Endodermal cell (in vitro differentiated cells): ENCODE data around the gene TGM4. TPM values are rescaled to one million over a fixed set of nuclear protein-coding genes. Genes with fewer than 3 reads are reported as not detected.

ENCODE experiments used
- DNase-seq: peaks from one replicate; pipeline ENCODE4 v3.0.0-alpha.2; 2017
- H3K27ac ChIP-seq: 2 replicates; pipeline ENCODE4 v1.5.1; 2013; ENCODE audit warnings: mild to moderate bottlenecking, low read depth, low read length, moderate library complexity
- H3K27me3 ChIP-seq: 2 replicates; pipeline ENCODE4 v1.6.1; 2013; ENCODE audit warnings: mild to moderate bottlenecking, low read length, moderate library complexity; ENCODE audit not compliant: insufficient read depth, control insufficient read depth, poor library complexity, severe bottlenecking
- H3K36me3 ChIP-seq: 2 replicates; pipeline ENCODE4 v1.7.0; 2013; ENCODE audit warnings: mild to moderate bottlenecking, low read length, moderate library complexity; ENCODE audit not compliant: control insufficient read depth, insufficient read depth
- H3K4me1 ChIP-seq: one replicate; pipeline ENCODE4 v1.7.0; 2013; ENCODE audit warnings: low read length; ENCODE audit not compliant: control insufficient read depth, insufficient read depth
- H3K4me3 ChIP-seq: 2 replicates; pipeline ENCODE4 v1.5.1; 2013; ENCODE audit warnings: mild to moderate bottlenecking, low read length, moderate library complexity
- H3K9ac ChIP-seq: 2 replicates; pipeline ENCODE4 v1.6.1; 2013; ENCODE audit warnings: mild to moderate bottlenecking, low read length, moderate library complexity; ENCODE audit not compliant: poor library complexity, severe bottlenecking; ENCODE audit errors: extremely low read depth
- H3K9me3 ChIP-seq: 2 replicates; pipeline ENCODE4 v1.6.1; 2013; ENCODE audit warnings: mild to moderate bottlenecking, low read length, moderate library complexity; ENCODE audit not compliant: control insufficient read depth
- H3K27ac Mint-ChIP-seq: 2 replicates; pipeline ENCODE4 v1.8.0; 2020; ENCODE audit warnings: mixed read lengths
- H3K27me3 Mint-ChIP-seq: 2 replicates; pipeline ENCODE4 v1.8.0; 2021; ENCODE audit warnings: mild to moderate bottlenecking, mixed read lengths; ENCODE audit not compliant: insufficient read depth
- H3K36me3 Mint-ChIP-seq: 2 replicates; pipeline ENCODE4 v1.8.0; 2020; ENCODE audit warnings: low read depth, mixed read lengths
- H3K4me1 Mint-ChIP-seq: 2 replicates; pipeline ENCODE4 v1.8.0; 2020; ENCODE audit warnings: mixed read lengths
- H3K4me3 Mint-ChIP-seq: 2 replicates; pipeline ENCODE4 v1.8.0; 2020; ENCODE audit warnings: mild to moderate bottlenecking, moderate library complexity, mixed read lengths
- H3K9me3 Mint-ChIP-seq: 2 replicates; pipeline ENCODE4 v1.8.0; 2020; ENCODE audit warnings: mild to moderate bottlenecking, mixed read lengths
- WGBS, 2 experiments: methylation state at CpG; one replicate each; pipeline versions ENCODE4 v1.1.5 to v1.1.7; 2013; ENCODE audit warnings: missing lambda C conversion rate in 2 of 2, mixed read lengths in 1 of 2; ENCODE audit not compliant: insufficient coverage in 1 of 2, insufficient read length in 1 of 2; 5-methylcytosine and 5-hydroxymethylcytosine counted together
- total RNA-seq, 2 donors: library from RNA; stranded (reverse); fragmentation: NEBNext Ultra II Directional in 1 of 2; extraction: Animal tissue kit (Norgen Biotek cat#: 25700) in 1 of 2; gene quantifications; 2 replicates in 1 of 2; 3 replicates in 1 of 2; pipeline ENCODE4 v1.2.1, GENCODE V29; 2021
- TF ChIP-seq, protein P1 (sequence below): fragments of 200-600 bp; sonication (generic); conservative IDR thresholded peaks from 2 replicates; pipeline ENCODE4 v1.5.0; 2021; ENCODE audit warnings: antibody characterized with exemption, mild to moderate bottlenecking

Gene TGM4
- total RNA-seq, 2 donors from 2014 or later: not detected

DNA sequence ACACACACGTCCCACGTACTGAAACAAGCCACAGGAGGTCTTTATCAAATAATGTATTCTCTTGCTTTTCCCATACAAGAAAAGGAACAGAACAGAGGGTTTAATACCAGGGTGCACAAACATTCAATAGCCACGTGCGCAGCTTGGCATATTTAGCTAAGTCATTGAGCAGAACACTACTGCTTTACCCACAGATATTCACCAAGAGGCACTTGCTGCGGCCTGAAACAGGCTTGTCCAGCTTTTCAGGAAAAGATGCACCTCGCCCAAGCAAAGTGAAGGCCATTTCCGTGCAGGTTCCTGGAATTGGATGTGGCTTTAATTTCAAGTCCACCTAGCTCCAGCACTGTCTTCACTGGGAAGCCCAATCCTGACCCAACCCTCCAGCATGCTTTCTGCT is 84.0 kb downstream of the TGM4 start:
- no peak for DNase-seq
- Mint-ChIP-seq H3K4me1 (peaks cover 3% of the 10 kb centered on the region), H3K9me3 (no peaks in the 10 kb centered on the region), H3K27me3 (no peaks in the 10 kb centered on the region), H3K27ac (no peak overlapping the region), H3K4me3 (no peak overlapping the region), H3K36me3 (peaks cover 15% of the 10 kb centered on the region)
- no peaks in the 10 kb centered on the region for H3K4me1 ChIP-seq
- no peak overlapping the region for H3K4me3 ChIP-seq
- peaks cover 26% of the 10 kb centered on the region for H3K36me3 ChIP-seq
- no peaks in the 10 kb centered on the region for H3K9me3 ChIP-seq
- no peak overlapping the region for H3K27ac ChIP-seq
- TF ChIP-seq, protein P1, sequence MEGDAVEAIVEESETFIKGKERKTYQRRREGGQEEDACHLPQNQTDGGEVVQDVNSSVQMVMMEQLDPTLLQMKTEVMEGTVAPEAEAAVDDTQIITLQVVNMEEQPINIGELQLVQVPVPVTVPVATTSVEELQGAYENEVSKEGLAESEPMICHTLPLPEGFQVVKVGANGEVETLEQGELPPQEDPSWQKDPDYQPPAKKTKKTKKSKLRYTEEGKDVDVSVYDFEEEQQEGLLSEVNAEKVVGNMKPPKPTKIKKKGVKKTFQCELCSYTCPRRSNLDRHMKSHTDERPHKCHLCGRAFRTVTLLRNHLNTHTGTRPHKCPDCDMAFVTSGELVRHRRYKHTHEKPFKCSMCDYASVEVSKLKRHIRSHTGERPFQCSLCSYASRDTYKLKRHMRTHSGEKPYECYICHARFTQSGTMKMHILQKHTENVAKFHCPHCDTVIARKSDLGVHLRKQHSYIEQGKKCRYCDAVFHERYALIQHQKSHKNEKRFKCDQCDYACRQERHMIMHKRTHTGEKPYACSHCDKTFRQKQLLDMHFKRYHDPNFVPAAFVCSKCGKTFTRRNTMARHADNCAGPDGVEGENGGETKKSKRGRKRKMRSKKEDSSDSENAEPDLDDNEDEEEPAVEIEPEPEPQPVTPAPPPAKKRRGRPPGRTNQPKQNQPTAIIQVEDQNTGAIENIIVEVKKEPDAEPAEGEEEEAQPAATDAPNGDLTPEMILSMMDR: no peak
- WGBS, 2 experiments: 92 to 94% methylated on average over 7 of the region's 7 CpGs
- no peaks in the 10 kb centered on the region for H3K27me3 ChIP-seq
- no peak overlapping the region for H3K9ac ChIP-seq

DNA sequence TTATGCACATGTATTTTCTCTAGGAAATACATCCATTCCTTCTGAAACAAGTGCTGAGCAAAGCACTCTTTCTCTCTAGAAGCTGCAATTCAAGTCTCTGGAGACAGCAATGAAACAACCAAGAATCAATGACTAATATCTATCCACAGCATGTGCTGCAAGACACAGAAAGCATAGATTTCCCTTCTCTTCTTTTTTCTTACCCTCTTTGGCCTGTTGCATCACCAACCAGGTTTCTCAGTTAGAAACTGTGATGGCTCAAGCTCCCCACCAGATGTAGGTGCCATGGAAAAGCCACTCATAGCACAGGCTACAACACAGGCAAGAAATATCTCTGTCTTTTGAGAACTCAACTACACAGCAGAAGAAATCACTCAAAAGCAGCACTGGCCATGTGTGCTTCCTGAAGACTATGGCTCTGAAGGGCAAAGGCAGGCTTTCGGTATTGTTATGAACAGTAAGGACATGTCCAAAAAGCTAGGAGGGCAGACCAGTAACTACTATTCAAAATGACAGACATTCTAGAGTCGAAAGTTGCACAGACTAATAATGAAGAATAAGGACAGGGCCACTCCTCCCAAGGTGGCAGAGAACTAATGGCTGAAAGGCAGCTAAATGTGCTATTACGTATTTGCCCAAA is 86.1 kb downstream of the TGM4 start:
- H3K36me3 Mint-ChIP-seq: peaks cover 15% of the 10 kb centered on the region
- Histone ChIP-seq H3K9me3 (no peaks in the 10 kb centered on the region), H3K27me3 (no peaks in the 10 kb centered on the region), H3K4me1 (no peaks in the 10 kb centered on the region), H3K4me3 (no peak overlapping the region), H3K9ac (no peak overlapping the region), H3K36me3 (peaks cover 19% of the 10 kb centered on the region), H3K27ac (no peak overlapping the region)
- H3K4me1 Mint-ChIP-seq: peaks cover 6% of the 10 kb centered on the region
- TF ChIP-seq, protein P1: no peak
- no peak overlapping the region for H3K27ac Mint-ChIP-seq
- DNase-seq: no peak
- WGBS, 2 experiments: 94 to 100% methylated on average over 3 of the region's 3 CpGs
- no peaks in the 10 kb centered on the region for H3K27me3 Mint-ChIP-seq
- H3K4me3 Mint-ChIP-seq: no peak overlapping the region
- H3K9me3 Mint-ChIP-seq: no peaks in the 10 kb centered on the region

DNA sequence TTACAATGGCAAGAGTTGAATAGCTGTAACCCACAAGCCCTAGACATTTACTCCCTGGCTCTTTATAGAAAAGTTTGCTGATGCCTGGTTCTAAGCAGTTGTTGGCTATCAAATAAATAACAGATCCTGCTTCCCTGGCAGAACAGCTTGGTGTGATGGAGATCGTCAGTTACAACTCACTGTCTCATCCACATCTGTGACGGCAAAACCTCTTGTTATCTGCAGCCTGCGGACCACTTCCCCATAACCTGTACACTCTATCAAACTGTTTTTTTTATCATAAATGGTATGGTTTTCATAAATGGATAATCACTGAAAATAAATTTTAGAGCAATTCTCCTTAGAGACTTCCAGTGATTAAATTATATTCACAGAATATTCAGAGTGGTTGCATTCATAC is 87.5 kb downstream of the TGM4 start:
- Histone ChIP-seq H3K27ac (no peak overlapping the region), H3K9me3 (no peaks in the 10 kb centered on the region), H3K4me3 (no peak overlapping the region), H3K4me1 (no peaks in the 10 kb centered on the region), H3K27me3 (no peaks in the 10 kb centered on the region), H3K9ac (no peak overlapping the region), H3K36me3 (peaks cover 19% of the 10 kb centered on the region)
- Mint-ChIP-seq H3K4me3 (no peak overlapping the region), H3K27ac (no peak overlapping the region), H3K9me3 (no peaks in the 10 kb centered on the region), H3K36me3 (peaks cover 15% of the 10 kb centered on the region), H3K27me3 (no peaks in the 10 kb centered on the region), H3K4me1 (peaks cover 11% of the 10 kb centered on the region)
- WGBS, 2 experiments: 93 to 100% methylated on average over 2 to 3 of the region's 3 CpGs
- DNase-seq: no peak
- TF ChIP-seq, protein P1: no peak
